ENCODE measurements around the gene WDR74. TPM values are rescaled to one million over a fixed set of nuclear protein-coding genes. Genes with fewer than 3 reads are reported as not detected.

WDR74 gene
- total and polyA plus RNA-seq, 9 of the 15 experiments (the other 6 are each of a cell fraction or from before 2014, with no cell fraction given): 32.7 to 210 (median 114) TPM

DNA sequence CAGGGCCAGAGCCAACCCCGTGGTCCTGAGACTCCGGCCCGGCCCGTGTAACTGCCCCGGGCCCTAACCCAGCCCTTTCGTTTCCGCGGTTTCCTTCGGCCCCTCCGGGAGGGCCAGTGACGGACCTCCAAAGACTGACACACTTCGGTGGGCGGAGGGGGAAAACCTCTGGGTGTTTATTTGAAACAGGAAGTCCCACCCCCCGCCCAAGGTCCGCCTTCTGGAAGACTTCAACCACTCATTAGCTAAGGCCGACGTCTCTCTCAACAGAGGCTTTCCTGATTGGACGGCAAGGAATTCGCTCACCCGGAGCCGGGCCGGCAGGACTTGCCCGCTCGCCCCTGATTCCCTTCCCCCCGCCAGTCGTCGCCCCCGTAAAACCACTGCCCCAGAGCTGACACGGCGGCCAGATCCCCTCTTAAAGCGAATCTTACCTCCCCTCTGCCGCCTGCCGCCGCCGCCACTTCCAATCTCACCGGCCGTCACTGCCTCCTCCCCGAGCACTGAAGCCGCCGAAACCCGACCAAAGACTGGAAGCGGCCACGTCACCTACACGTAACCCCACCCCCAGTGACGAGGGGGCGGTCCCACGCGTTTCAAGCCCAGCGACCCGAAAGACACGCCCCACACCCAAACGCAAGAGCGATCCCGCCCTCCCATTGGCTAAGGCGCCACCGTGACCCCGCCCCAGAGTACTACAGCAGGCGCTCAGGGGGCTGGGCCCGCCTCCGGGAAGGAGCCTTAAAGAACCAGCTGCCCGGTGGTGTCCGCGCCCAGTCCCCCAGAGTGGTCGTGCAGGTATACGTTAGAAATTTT, 7.7 kb downstream of the WDR74 start, which contains the start of gene STX5 (continued):
- TF ChIP-seq DDX20 (tag; IDR thresholded peaks at IDR 0.05; ENCODE audit: low read depth): no peak
- TF ChIP-seq, protein P1, sequence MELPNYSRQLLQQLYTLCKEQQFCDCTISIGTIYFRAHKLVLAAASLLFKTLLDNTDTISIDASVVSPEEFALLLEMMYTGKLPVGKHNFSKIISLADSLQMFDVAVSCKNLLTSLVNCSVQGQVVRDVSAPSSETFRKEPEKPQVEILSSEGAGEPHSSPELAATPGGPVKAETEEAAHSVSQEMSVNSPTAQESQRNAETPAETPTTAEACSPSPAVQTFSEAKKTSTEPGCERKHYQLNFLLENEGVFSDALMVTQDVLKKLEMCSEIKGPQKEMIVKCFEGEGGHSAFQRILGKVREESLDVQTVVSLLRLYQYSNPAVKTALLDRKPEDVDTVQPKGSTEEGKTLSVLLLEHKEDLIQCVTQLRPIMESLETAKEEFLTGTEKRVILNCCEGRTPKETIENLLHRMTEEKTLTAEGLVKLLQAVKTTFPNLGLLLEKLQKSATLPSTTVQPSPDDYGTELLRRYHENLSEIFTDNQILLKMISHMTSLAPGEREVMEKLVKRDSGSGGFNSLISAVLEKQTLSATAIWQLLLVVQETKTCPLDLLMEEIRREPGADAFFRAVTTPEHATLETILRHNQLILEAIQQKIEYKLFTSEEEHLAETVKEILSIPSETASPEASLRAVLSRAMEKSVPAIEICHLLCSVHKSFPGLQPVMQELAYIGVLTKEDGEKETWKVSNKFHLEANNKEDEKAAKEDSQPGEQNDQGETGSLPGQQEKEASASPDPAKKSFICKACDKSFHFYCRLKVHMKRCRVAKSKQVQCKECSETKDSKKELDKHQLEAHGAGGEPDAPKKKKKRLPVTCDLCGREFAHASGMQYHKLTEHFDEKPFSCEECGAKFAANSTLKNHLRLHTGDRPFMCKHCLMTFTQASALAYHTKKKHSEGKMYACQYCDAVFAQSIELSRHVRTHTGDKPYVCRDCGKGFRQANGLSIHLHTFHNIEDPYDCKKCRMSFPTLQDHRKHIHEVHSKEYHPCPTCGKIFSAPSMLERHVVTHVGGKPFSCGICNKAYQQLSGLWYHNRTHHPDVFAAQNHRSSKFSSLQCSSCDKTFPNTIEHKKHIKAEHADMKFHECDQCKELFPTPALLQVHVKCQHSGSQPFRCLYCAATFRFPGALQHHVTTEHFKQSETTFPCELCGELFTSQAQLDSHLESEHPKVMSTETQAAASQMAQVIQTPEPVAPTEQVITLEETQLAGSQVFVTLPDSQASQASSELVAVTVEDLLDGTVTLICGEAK (IDR thresholded peaks at IDR 0.05): peak; percentile 93
- TF ChIP-seq, protein P1 (CRISPR knock-in tag; IDR thresholded peaks at IDR 0.05): no peak; the same call in 1 of the 2 replicates
- no peak for TF ChIP-seq HDAC6 (IDR thresholded peaks at IDR 0.05; ENCODE audit: low read depth, low read length)
- no peak for TF ChIP-seq GABPB2 (CRISPR knock-in tag; conservative IDR thresholded peaks at IDR 0.05)
- TF ChIP-seq ZNF431 (CRISPR knock-in tag; IDR thresholded peaks at IDR 0.05): no peak
- TF ChIP-seq ZC3H4 (CRISPR knock-in tag; IDR thresholded peaks at IDR 0.05; ENCODE audit: borderline replicate concordance): no peak
- no peak for TF ChIP-seq PRMT5 (CRISPR knock-in tag; IDR thresholded peaks at IDR 0.05)
- no peak for TF ChIP-seq RHOXF2B (CRISPR knock-in tag; conservative IDR thresholded peaks at IDR 0.05)
- TF ChIP-seq ZNF184 (CRISPR knock-in tag; IDR thresholded peaks at IDR 0.05): no peak
- TF ChIP-seq KAT7 (CRISPR knock-in tag; IDR thresholded peaks at IDR 0.05; ENCODE audit: borderline replicate concordance): peak; percentile 97
- no peak for TF ChIP-seq ZNF583 (CRISPR knock-in tag; IDR thresholded peaks at IDR 0.05)
- TF ChIP-seq GTF2E2 (tag; IDR thresholded peaks at IDR 0.05): peak; percentile 46; the same call in 1 of the 2 replicates
- TF ChIP-seq ELF4 (CRISPR knock-in tag; IDR thresholded peaks at IDR 0.05): peak; percentile 87
- TF ChIP-seq NR2C1 (IDR thresholded peaks at IDR 0.05): no peak
- TF ChIP-seq NR2C1 (tag; IDR thresholded peaks at IDR 0.05): peak; percentile 19; the same call in 1 of the 2 replicates
- TF ChIP-seq ADNP (tag; IDR thresholded peaks at IDR 0.05): no peak
- TF ChIP-seq TCFL5 (CRISPR knock-in tag; conservative IDR thresholded peaks at IDR 0.05): no peak
- TF ChIP-seq, protein P2, sequence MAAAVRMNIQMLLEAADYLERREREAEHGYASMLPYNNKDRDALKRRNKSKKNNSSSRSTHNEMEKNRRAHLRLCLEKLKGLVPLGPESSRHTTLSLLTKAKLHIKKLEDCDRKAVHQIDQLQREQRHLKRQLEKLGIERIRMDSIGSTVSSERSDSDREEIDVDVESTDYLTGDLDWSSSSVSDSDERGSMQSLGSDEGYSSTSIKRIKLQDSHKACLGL (CRISPR knock-in tag; IDR thresholded peaks at IDR 0.05; ENCODE audit: borderline replicate concordance, poor library complexity, severe bottlenecking): no peak
- no peak for TF ChIP-seq TEAD4 (IDR thresholded peaks at IDR 0.05; ENCODE audit: low read length)
- TF ChIP-seq TEAD4 (CRISPR knock-in tag; IDR thresholded peaks at IDR 0.05; ENCODE audit: borderline replicate concordance): no peak

All from K562 (cell line).